ENCODE data around the gene TEDC2.

- TF ChIP-seq CTCF (conservative IDR thresholded peaks at IDR 0.05; ENCODE audit: low read length) (no peak), EZH2phosphoT487 (IDR thresholded peaks at IDR 0.05; ENCODE audit: borderline replicate concordance, low read depth, low read length) (no peak)
These were observed 9.0 kb downstream of the TEDC2 start for GRCh38 chr16:2468725-2469398.
